ENCODE measurements around the gene PPP6R2. TPM values are rescaled to one million over a fixed set of nuclear protein-coding genes. Genes with fewer than 3 reads are reported as not detected.

PPP6R2 gene
- total and polyA plus RNA-seq, 2 donors (not counting 3 experiments of a cell fraction or from before 2014, with no cell fraction given) = 38.6 to 54.6 TPM

GRCh38 chr22:50417411-50418210 is 74.5 kb downstream of the PPP6R2 start:
- FAIRE-seq (no peak), DNase-seq (ENCODE audit: low read depth, low spot score) (no peak)
- Histone ChIP-seq H3K4me1 (ENCODE audit: control insufficient read depth, extremely low read depth, insufficient read depth, low read length) (no peaks in the 10 kb centered on the region), H4K20me1 (replicated peaks; ENCODE audit: control insufficient read depth, extremely low read depth, insufficient read depth, low read length) (no peaks in the 10 kb centered on the region), H3K4me3 (replicated peaks in 1 of 3; ENCODE audit: insufficient read depth in 1 of 3, low read depth in 1 of 3, low read length in 3 of 3) (no peak overlapping the region), H3K79me2 (ENCODE audit: control insufficient read depth, insufficient read depth, low read length) (no peaks in the 10 kb centered on the region), H3K4me2 (ENCODE audit: insufficient read depth, low read length) (no peak overlapping the region), H3K9ac (replicated peaks; ENCODE audit: extremely low read depth, insufficient read depth, low read length) (no peak overlapping the region), H3K9me1 (replicated peaks; ENCODE audit: control insufficient read depth, extremely low read depth, insufficient read depth, low read length) (no peaks in the 10 kb centered on the region), H3K27me3 (ENCODE audit: control insufficient read depth in 2 of 2, insufficient read depth in 2 of 2, low read length in 2 of 2) (no peaks in the 10 kb centered on the region), H2AFZ (ENCODE audit: low read depth, low read length) (no peak overlapping the region), H3K27ac (ENCODE audit: insufficient read depth, low read depth, low read length) (no peak overlapping the region), H3K36me3 (ENCODE audit: control insufficient read depth in 2 of 2, extremely low read depth in 1 of 2, insufficient read depth in 2 of 2, low read length in 2 of 2) (peaks cover 20 to 66% of the 10 kb centered on the region in 2 experiments), H3K9me3 (replicated peaks; ENCODE audit: control insufficient read depth, insufficient read depth, low read length) (no peaks in the 10 kb centered on the region)
- intact Hi-C loops (cut with micrococcal nuclease) (no loop called here), dilution Hi-C loops (cut with MboI; ENCODE audit: extremely low pct_ligation_motif_present, low sequenced_read_pairs) (no loop called here)
- no TSS peak for BruUV-seq (replicated peaks)
- ChIA-PET POLR2A (no interaction called here), CTCF (no interaction called here)
- no peak for TF ChIP-seq EZH2 (IDR thresholded peaks at IDR 0.05; ENCODE audit: borderline replicate concordance, low read depth, low read length, severe bottlenecking)
- no peak for TF ChIP-seq MYC (IDR thresholded peaks at IDR 0.05; ENCODE audit: low read depth, low read length)
- TF ChIP-seq JUN (IDR thresholded peaks at IDR 0.05; ENCODE audit: borderline replicate concordance, insufficient read depth, insufficient read length, low read depth) = no peak
- TF ChIP-seq POLR2AphosphoS5 (IDR thresholded peaks at IDR 0.05; ENCODE audit: insufficient read depth, low read depth, low read length) = no peak
- no peak for TF ChIP-seq FOS (IDR thresholded peaks at IDR 0.05; ENCODE audit: borderline replicate concordance, insufficient read depth, low read length)
- no peak for TF ChIP-seq GATA2 (IDR thresholded peaks at IDR 0.05; ENCODE audit: insufficient read depth, insufficient read length, low read depth, low read length)
- TF ChIP-seq CTCF (IDR thresholded peaks at IDR 0.05; ENCODE audit: extremely low read depth in 1 of 2, insufficient read depth in 1 of 2, low read depth in 1 of 2, low read length in 2 of 2) = no peak
- no peak for TF ChIP-seq MAX (IDR thresholded peaks at IDR 0.05; ENCODE audit: insufficient read depth, insufficient read length)
- no peak for TF ChIP-seq POLR2A (IDR thresholded peaks at IDR 0.05; ENCODE audit: low read depth, low read length)
